BJ (cell line): ENCODE data around the gene SREBF2. TPM values are rescaled to one million over a fixed set of nuclear protein-coding genes. Genes with fewer than 3 reads are reported as not detected.

ENCODE experiments used
- CTCF ChIA-PET: fragments of 350-600 bp; formaldehyde crosslinking; extraction: SDS; loops from one replicate; lab custom pipeline; 2021; ENCODE audit warnings: antibody characterized with exemption, inconsistent platforms; lab: Yijun Ruan, JAX
- POLR2A ChIA-PET: fragments of 300-600 bp; sonication (Branson Sonifier 250); formaldehyde crosslinking; extraction: SDS; loops from one replicate; lab custom pipeline; 2021; ENCODE audit warnings: antibody characterized with exemption; lab: Charles Lee
- DNase-seq: peaks from one replicate; pipeline ENCODE4 v3.0.0-alpha.2; 2011; ENCODE audit warnings: low read depth
- H3K27me3 ChIP-seq: 2 replicates; pipeline ENCODE4 v1.6.0; 2011; ENCODE audit warnings: low read length; ENCODE audit not compliant: control insufficient read depth, insufficient read depth
- H3K36me3 ChIP-seq: 2 replicates; pipeline ENCODE4 v1.5.1; 2011; ENCODE audit warnings: low read length; ENCODE audit not compliant: control insufficient read depth, insufficient read depth
- H3K4me3 ChIP-seq: 2 replicates; pipeline ENCODE4 v1.5.1; 2011; ENCODE audit warnings: low read depth, mild to moderate bottlenecking, control low read depth, low read length
- polyA plus RNA-seq: library from polyadenylated mRNA; depleted of rRNA; stranded (reverse); fragments of >200 nt; gene quantifications from 2 replicates; pipeline ENCODE4 v1.2.3, GENCODE V29; 2011
- TF ChIP-seq, protein P1 (sequence below): IDR thresholded peaks from 2 replicates; pipeline ENCODE4 v1.5.1; 2011; ENCODE audit warnings: low read depth, mild to moderate bottlenecking, control low read depth, inconsistent platforms, low read length, moderate library complexity; ENCODE audit not compliant: insufficient read depth

SREBF2 gene
- polyA plus RNA-seq, 1 experiment: 26.2 TPM

DNA sequence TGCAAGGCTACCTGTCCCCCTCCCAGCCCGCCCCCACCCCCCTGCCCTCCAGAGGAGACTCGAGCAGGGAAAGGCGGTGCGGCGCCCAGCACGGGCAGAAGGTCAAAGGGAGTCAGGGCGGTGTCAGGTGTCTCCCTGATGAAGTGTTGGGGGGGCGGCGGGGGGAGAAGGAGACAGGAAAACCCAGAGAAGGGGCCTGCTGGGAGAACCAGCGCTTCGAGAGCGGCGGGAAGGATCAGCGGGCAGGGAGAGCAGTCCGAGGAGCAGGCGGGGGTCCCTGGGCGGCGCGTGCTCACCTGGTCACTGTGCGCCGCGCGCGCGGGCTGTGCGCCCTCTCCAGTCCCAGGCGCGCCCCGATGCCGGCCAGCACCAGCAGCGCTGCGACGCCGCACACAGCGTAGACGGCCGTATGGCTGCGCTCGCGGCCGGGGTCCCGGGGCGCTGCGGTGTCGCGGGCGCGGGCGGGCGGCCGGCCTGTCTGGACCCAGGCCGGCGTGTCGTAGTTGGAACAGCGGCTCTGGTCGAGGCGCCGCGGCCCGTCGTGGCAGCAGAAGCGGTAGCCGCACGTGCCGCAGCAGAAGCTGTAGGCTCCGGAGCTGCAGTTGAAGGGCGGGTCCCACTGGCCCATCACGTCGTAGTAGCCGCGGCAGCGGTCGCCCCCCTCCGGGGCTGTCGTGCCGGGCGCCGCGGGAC, 81.1 kb downstream of the SREBF2 start:
- no peaks in the 10 kb centered on the region for H3K36me3 ChIP-seq
- ChIA-PET CTCF (interaction anchor here (0.7 to 2.1 kb wide), 3 partner anchors 12 to 27 kb away, joined by 3 to 5 read pairs (median 4); no protein-coding TSS in a partner anchor), POLR2A (no interaction called here)
- peaks cover 45% of the 10 kb centered on the region for H3K27me3 ChIP-seq
- no peak overlapping the region for H3K4me3 ChIP-seq
- no peak for DNase-seq
- TF ChIP-seq, protein P1, sequence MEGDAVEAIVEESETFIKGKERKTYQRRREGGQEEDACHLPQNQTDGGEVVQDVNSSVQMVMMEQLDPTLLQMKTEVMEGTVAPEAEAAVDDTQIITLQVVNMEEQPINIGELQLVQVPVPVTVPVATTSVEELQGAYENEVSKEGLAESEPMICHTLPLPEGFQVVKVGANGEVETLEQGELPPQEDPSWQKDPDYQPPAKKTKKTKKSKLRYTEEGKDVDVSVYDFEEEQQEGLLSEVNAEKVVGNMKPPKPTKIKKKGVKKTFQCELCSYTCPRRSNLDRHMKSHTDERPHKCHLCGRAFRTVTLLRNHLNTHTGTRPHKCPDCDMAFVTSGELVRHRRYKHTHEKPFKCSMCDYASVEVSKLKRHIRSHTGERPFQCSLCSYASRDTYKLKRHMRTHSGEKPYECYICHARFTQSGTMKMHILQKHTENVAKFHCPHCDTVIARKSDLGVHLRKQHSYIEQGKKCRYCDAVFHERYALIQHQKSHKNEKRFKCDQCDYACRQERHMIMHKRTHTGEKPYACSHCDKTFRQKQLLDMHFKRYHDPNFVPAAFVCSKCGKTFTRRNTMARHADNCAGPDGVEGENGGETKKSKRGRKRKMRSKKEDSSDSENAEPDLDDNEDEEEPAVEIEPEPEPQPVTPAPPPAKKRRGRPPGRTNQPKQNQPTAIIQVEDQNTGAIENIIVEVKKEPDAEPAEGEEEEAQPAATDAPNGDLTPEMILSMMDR: no peak

DNA sequence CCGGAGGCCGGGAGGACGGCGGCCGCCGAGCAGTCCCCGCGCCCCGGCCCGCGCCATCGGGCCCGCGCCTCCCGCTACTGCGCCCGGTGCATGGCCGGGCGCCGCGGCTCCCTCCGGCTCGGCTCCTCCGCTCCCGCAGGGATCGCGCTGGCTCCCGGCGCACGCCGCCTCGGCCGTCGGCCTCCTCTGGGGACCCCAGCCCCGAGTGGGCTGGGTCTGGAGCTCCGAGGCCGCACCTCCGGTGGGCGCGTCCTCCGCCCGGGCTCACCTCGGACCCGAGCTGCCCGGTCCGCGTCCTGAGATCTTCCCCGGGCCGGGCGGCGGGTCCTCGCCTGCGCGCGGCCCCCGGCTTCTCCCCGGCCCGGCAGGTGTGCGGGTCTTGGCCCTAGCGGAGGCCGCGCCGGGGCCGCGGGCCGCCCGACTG, 81.7 kb downstream of the SREBF2 start:
- POLR2A ChIA-PET: interaction anchor here (0.6 to 0.7 kb wide), 2 partner anchors 32 to 258 kb away, joined by 5 to 9 read pairs; partner anchors contain the start of gene CENPM
- TF ChIP-seq, protein P1: no peak
- Histone ChIP-seq H3K4me3 (no peak overlapping the region), H3K36me3 (no peaks in the 10 kb centered on the region), H3K27me3 (peaks cover 45% of the 10 kb centered on the region)
- DNase-seq: no peak
- CTCF ChIA-PET: interaction anchor here (0.7 kb wide), 2 partner anchors 11 to 22 kb away, joined by 3 to 4 read pairs; no protein-coding TSS in a partner anchor

DNA sequence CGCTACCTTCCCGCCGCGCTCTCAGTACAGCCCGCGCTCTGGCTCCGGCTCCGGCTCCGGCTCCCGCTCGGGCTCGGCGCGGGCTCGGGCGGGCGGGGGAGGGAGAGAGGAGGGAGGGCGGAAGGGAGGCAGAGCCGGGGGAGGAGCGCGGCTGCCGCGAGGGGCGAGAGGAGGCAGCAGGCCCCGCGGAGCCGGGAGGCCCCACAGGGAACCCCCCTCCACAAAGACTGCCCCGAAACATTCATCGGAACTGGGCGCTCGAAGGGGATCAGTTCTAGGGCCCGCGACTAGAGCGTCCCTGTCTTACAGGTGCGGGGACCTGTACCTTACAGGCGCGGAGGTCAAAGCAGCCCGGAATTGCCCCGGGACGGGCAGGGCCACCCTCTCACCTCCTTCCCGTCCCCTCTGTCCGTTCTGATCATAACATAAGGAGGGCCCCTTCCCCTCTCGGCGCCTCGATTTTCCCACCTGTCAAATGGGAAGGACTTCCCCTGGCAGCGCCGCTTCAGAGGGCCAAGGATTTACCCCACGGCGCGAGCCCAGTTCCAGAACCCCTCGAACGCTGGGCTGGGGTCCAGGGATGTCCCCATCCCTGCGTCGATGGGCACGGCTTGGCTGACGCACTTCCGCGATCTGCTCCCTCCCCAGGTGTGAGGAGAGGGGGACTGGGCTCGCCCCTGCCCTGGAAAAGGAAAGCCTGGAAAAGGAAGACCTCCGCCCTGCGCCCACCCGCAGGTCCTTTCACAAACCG, 82.3 kb downstream of the SREBF2 start, which contains the start of gene SHISA8:
SHISA8 (minus strand) TSS at position 40 of the 751 bp plus-strand sequence. CDS start 407 bp downstream, outside the sequence.
- ChIA-PET POLR2A (interaction anchor here (0.6 to 0.7 kb wide), 2 partner anchors 32 to 258 kb away, joined by 5 to 9 read pairs; partner anchors contain the start of gene CENPM), CTCF (interaction anchor here (0.7 kb wide), 1 partner anchor 11 kb away, joined by 4 read pairs; no protein-coding TSS in a partner anchor)
- 0 out of 2 replicates have a peak within 1 kb of the TSS, but pooled peaks have one; percentile 12 for H3K4me3 ChIP-seq
- H3K36me3 ChIP-seq: no peaks in the 10 kb centered on the region
- no peak for DNase-seq
- peaks cover 45% of the 10 kb centered on the region for H3K27me3 ChIP-seq
- TF ChIP-seq, protein P1: no peak

DNA sequence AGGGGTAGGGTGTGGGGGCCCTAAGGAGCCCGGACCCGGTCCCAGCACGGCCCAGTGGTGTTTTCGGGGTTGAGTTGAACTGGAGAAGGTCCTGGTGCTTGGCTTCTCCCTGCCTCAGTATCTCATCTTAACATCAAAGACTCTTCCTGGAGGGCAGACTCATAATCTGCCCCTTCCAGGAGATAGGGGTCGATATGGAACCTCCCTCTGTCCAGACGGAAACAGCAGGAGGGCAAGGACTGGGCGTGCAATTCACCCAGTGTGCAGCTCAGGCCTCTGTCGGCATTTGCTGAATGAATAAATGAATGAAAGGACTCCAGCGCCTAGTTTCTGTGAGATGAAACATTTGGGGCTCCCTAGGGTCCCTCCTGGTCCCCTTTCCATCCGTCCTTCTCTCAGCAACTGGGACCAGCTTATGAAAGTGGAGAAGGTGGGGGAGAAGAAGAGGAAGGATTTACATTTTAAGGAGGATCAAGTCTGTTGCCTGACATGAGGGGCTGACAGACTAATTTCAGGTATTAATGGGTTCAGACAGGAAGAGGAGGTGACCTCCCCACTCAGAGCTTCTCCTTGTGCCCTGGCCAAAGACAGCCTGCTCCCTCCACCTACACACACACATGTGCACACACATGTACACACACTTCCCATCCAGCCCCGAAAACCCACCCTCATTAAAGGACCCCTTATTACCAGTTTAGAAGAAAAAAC, 83.0 kb downstream of the SREBF2 start:
- POLR2A ChIA-PET: no interaction called here
- Histone ChIP-seq H3K27me3 (peaks cover 40% of the 10 kb centered on the region), H3K4me3 (no peak overlapping the region), H3K36me3 (no peaks in the 10 kb centered on the region)
- DNase-seq: no peak
- TF ChIP-seq, protein P1: no peak
- CTCF ChIA-PET: interaction anchor here (0.7 to 0.8 kb wide), 2 partner anchors 25 to 93 kb away, joined by 3 to 4 read pairs; no protein-coding TSS in a partner anchor
